TTC549 (cell line): ENCODE results near the gene SPOCK1.

ENCODE experiments used
- FAIRE-seq: peaks from 2 replicates; lab custom pipeline; 2012; peaks lifted over from hg19 to GRCh38; lab: Jason Lieb, UNC

Gene SPOCK1

GRCh38 chr5:137361280-137361679 is 137.8 kb downstream of the SPOCK1 start:
- no peak for FAIRE-seq

GRCh38 chr5:137360607-137361006 is 138.5 kb downstream of the SPOCK1 start:
- no peak for FAIRE-seq

- no peak for FAIRE-seq
Measured at GRCh38 chr5:137359941-137360340, 139.2 kb downstream of the SPOCK1 start.

- FAIRE-seq = no peak
Measured at GRCh38 chr5:137357436-137357835, 141.7 kb downstream of the SPOCK1 start.

- FAIRE-seq = no peak
Measured at GRCh38 chr5:137356127-137356526, 143.0 kb downstream of the SPOCK1 start.

- no peak for FAIRE-seq
Measured at GRCh38 chr5:137355708-137356107, 143.4 kb downstream of the SPOCK1 start.

- FAIRE-seq = no peak
Measured at GRCh38 chr5:137352095-137352494, 147.0 kb downstream of the SPOCK1 start.

- FAIRE-seq = no peak
Measured at GRCh38 chr5:137350791-137351190, 148.3 kb downstream of the SPOCK1 start.

- no peak for FAIRE-seq
Measured at GRCh38 chr5:137348759-137349158, 150.4 kb downstream of the SPOCK1 start.

GRCh38 chr5:137347865-137348264 is 151.3 kb downstream of the SPOCK1 start:
- no peak for FAIRE-seq

- FAIRE-seq = no peak
Measured at GRCh38 chr5:137346281-137346680, 152.8 kb downstream of the SPOCK1 start.

- FAIRE-seq = no peak
Measured at GRCh38 chr5:137345396-137345795, 153.7 kb downstream of the SPOCK1 start.

- peak; percentile 62 for FAIRE-seq
Measured at GRCh38 chr5:137344723-137345322, 154.3 kb downstream of the SPOCK1 start.

GRCh38 chr5:137344021-137344420 is 155.1 kb downstream of the SPOCK1 start:
- no peak for FAIRE-seq

GRCh38 chr5:137342764-137343163 is 156.4 kb downstream of the SPOCK1 start:
- no peak for FAIRE-seq

GRCh38 chr5:137341831-137342230 is 157.3 kb downstream of the SPOCK1 start:
- FAIRE-seq = no peak

- no peak for FAIRE-seq
Measured at GRCh38 chr5:137340881-137341280, 158.2 kb downstream of the SPOCK1 start.

- FAIRE-seq = no peak
Measured at GRCh38 chr5:137336565-137337120, 162.5 kb downstream of the SPOCK1 start.

- no peak for FAIRE-seq
Measured at GRCh38 chr5:137336161-137336560, 163.0 kb downstream of the SPOCK1 start.

GRCh38 chr5:137335493-137335892 is 163.6 kb downstream of the SPOCK1 start:
- no peak for FAIRE-seq

GRCh38 chr5:137333928-137334327 is 165.2 kb downstream of the SPOCK1 start:
- no peak for FAIRE-seq

GRCh38 chr5:137333475-137333874 is 165.7 kb downstream of the SPOCK1 start:
- no peak for FAIRE-seq

GRCh38 chr5:137332296-137332695 is 166.8 kb downstream of the SPOCK1 start:
- no peak for FAIRE-seq

GRCh38 chr5:137329586-137330296 is 169.4 kb downstream of the SPOCK1 start:
- no peak for FAIRE-seq
